H9 (cell line): Measurements from ENCODE around the gene RCOR2. TPM values are rescaled to one million over a fixed set of nuclear protein-coding genes. Genes with fewer than 3 reads are reported as not detected.

Experiments used
- DNase-seq: peaks from one replicate; pipeline ENCODE4 v3.0.0-alpha.2; 2017
- H2AFZ ChIP-seq: one replicate; pipeline ENCODE4 v1.6.1; 2013; ENCODE audit warnings: mild to moderate bottlenecking, low read length, control low read depth, moderate library complexity
- H2AK5ac ChIP-seq: 2 replicates; pipeline ENCODE4 v1.6.1; 2013; ENCODE audit warnings: low read length, control low read depth, mixed read lengths; ENCODE audit not compliant: insufficient read length
- H2BK120ac ChIP-seq: one replicate; pipeline ENCODE4 v1.6.1; 2013; ENCODE audit warnings: low read depth, mild to moderate bottlenecking, low read length, control low read depth, inconsistent platforms; ENCODE audit not compliant: poor library complexity, severe bottlenecking
- H2BK12ac ChIP-seq: 2 replicates; pipeline ENCODE4 v1.6.1; 2013; ENCODE audit warnings: low read length, control low read depth, mixed read lengths, low read depth; ENCODE audit not compliant: insufficient read length
- H2BK15ac ChIP-seq: 2 replicates; pipeline ENCODE4 v1.6.1; 2013; ENCODE audit warnings: low read depth, low read length, control low read depth
- H2BK20ac ChIP-seq: one replicate; pipeline ENCODE4 v1.6.1; 2013; ENCODE audit warnings: low read depth, mild to moderate bottlenecking, low read length, control low read depth, inconsistent platforms; ENCODE audit not compliant: poor library complexity, severe bottlenecking
- H2BK5ac ChIP-seq: 2 replicates; pipeline ENCODE4 v1.6.1; 2013; ENCODE audit warnings: low read length, control low read depth, mixed read lengths; ENCODE audit not compliant: insufficient read length
- H3K14ac ChIP-seq: 2 replicates; pipeline ENCODE4 v1.6.1; 2013; ENCODE audit warnings: low read length, control low read depth; ENCODE audit not compliant: insufficient read depth
- H3K18ac ChIP-seq: 2 replicates; pipeline ENCODE4 v1.6.1; 2013; ENCODE audit warnings: low read depth, mild to moderate bottlenecking, mixed read lengths, low read length, control low read depth; ENCODE audit not compliant: insufficient read length
- H3K23ac ChIP-seq: 2 replicates; pipeline ENCODE4 v1.6.1; 2013; ENCODE audit warnings: low read length, control low read depth, mixed read lengths, low read depth; ENCODE audit not compliant: insufficient read length
- H3K23me2 ChIP-seq: 2 replicates; pipeline ENCODE4 v1.6.1; 2013; ENCODE audit warnings: low read depth, mild to moderate bottlenecking, mixed read lengths, low read length, control low read depth; ENCODE audit not compliant: insufficient read length, poor library complexity, severe bottlenecking
- H3K27ac ChIP-seq: 2 replicates; pipeline ENCODE4 v1.5.1; 2013; ENCODE audit warnings: low read length, control low read depth, mixed read lengths, low read depth; ENCODE audit not compliant: insufficient read length
- H3K27me3 ChIP-seq: 2 replicates; pipeline ENCODE4 v1.6.1; 2013; ENCODE audit warnings: low read length, control low read depth, inconsistent platforms; ENCODE audit not compliant: insufficient read depth
- H3K4ac ChIP-seq: 2 replicates; pipeline ENCODE4 v1.6.1; 2013; ENCODE audit warnings: low read depth, mild to moderate bottlenecking, control low read depth, inconsistent platforms, low read length, moderate library complexity
- H3K4me1 ChIP-seq: 2 replicates; pipeline ENCODE4 v1.6.1; 2013; ENCODE audit warnings: low read length, control low read depth, inconsistent platforms; ENCODE audit not compliant: insufficient read depth
- H3K4me2 ChIP-seq: 2 replicates; pipeline ENCODE4 v1.6.1; 2013; ENCODE audit warnings: low read length, control low read depth, mixed read lengths; ENCODE audit not compliant: insufficient read length, insufficient read depth
- H3K56ac ChIP-seq: 2 replicates; pipeline ENCODE4 v1.6.1; 2013; ENCODE audit warnings: low read depth, mild to moderate bottlenecking, mixed read lengths, low read length, control low read depth; ENCODE audit not compliant: insufficient read length
- H3K79me1 ChIP-seq: 2 replicates; pipeline ENCODE4 v1.6.1; 2013; ENCODE audit warnings: low read depth, mild to moderate bottlenecking, moderate library complexity, low read length, control low read depth, inconsistent platforms; ENCODE audit not compliant: insufficient read depth, poor library complexity, severe bottlenecking
- H3K79me2 ChIP-seq: 2 replicates; pipeline ENCODE4 v1.6.1; 2013; ENCODE audit warnings: low read length, control low read depth, inconsistent platforms; ENCODE audit not compliant: insufficient read depth
- H3K9ac ChIP-seq: 2 replicates; pipeline ENCODE4 v1.6.1; 2013; ENCODE audit warnings: low read length, control low read depth, mixed read lengths; ENCODE audit not compliant: insufficient read length; ENCODE audit errors: extremely low read depth
- H3K9me3 ChIP-seq: one replicate; pipeline ENCODE4 v1.6.1; 2013; ENCODE audit warnings: low read depth, low read length, inconsistent platforms; ENCODE audit not compliant: control insufficient read depth
- H3T11ph ChIP-seq: one replicate; pipeline ENCODE4 v1.6.1; 2013; ENCODE audit warnings: mild to moderate bottlenecking, low read length, control low read depth, inconsistent platforms
- H4K20me1 ChIP-seq: one replicate; pipeline ENCODE4 v1.6.1; 2013; ENCODE audit not compliant: control insufficient read depth, insufficient read length, insufficient read depth
- H4K5ac ChIP-seq: 2 replicates; pipeline ENCODE4 v1.6.1; 2013; ENCODE audit warnings: low read depth, mild to moderate bottlenecking, mixed read lengths, low read length, control low read depth; ENCODE audit not compliant: insufficient read length
- H4K8ac ChIP-seq: replicated peaks from 2 replicates; pipeline ENCODE4 v1.6.1; 2013; ENCODE audit warnings: low read length, control low read depth, mixed read lengths, low read depth; ENCODE audit not compliant: insufficient read length
- H4K91ac ChIP-seq: 2 replicates; pipeline ENCODE4 v1.6.1; 2013; ENCODE audit warnings: low read depth, mild to moderate bottlenecking, moderate library complexity, mixed read lengths, low read length, control low read depth; ENCODE audit not compliant: insufficient read length
- H3K27ac Mint-ChIP-seq, 3 experiments: 2 replicates in 2 of 3; 3 replicates in 1 of 3; pipeline ENCODE4 v1.8.0; 2020 to 2021; ENCODE audit warnings: mixed read lengths in 3 of 3, mild to moderate bottlenecking in 1 of 3, moderate library complexity in 1 of 3
- H3K27me3 Mint-ChIP-seq: 2 replicates; pipeline ENCODE4 v1.8.0; 2021; ENCODE audit warnings: low read depth, mild to moderate bottlenecking, moderate library complexity, mixed read lengths
- H3K36me3 Mint-ChIP-seq, 3 experiments: 2 replicates in 2 of 3; 3 replicates in 1 of 3; pipeline ENCODE4 v1.8.0; 2020 to 2021; ENCODE audit warnings: low read depth in 3 of 3, mixed read lengths in 3 of 3; ENCODE audit not compliant: insufficient read depth in 1 of 3
- H3K4me1 Mint-ChIP-seq, 2 experiments: 2 replicates each; pipeline ENCODE4 v1.8.0; 2020; ENCODE audit warnings: mixed read lengths in 2 of 2
- H3K4me3 Mint-ChIP-seq, 2 experiments: 2 replicates in 1 of 2; 3 replicates in 1 of 2; pipeline ENCODE4 v1.8.0; 2020 to 2021; ENCODE audit warnings: mild to moderate bottlenecking in 2 of 2, mixed read lengths in 2 of 2, moderate library complexity in 1 of 2
- H3K9me3 Mint-ChIP-seq, 2 experiments: 2 replicates in 1 of 2; 3 replicates in 1 of 2; pipeline ENCODE4 v1.8.0; 2020; ENCODE audit warnings: mild to moderate bottlenecking in 2 of 2, mixed read lengths in 2 of 2, moderate library complexity in 1 of 2
- WGBS: extraction: QIAGEN DNeasy Blood & Tissue Kit; methylation state at CpG from one replicate; pipeline ENCODE4 v1.1.7; 2013; ENCODE audit warnings: missing lambda C conversion rate, low lambda C conversion rate, mixed read lengths; ENCODE audit not compliant: insufficient read length; ENCODE audit errors: extremely low coverage; 5-methylcytosine and 5-hydroxymethylcytosine counted together
- total RNA-seq: library from RNA; stranded (reverse); gene quantifications from 2 replicates; pipeline ENCODE4 v1.2.1, GENCODE V29; 2021
- TF ChIP-seq, protein P1 (sequence below): fragments of 200-600 bp; sonication (generic); conservative IDR thresholded peaks from 3 replicates; pipeline ENCODE4 v1.8.0; 2021; ENCODE audit warnings: antibody characterized with exemption, mild to moderate bottlenecking

RCOR2 gene
- total RNA-seq, 1 experiment from 2014 or later: 118 TPM

GRCh38 chr11:63906585-63906984, 10.4 kb downstream of the RCOR2 start:
- no peaks in the 10 kb centered on the region for H3K23me2 ChIP-seq
- no peaks in the 10 kb centered on the region for H3K79me2 ChIP-seq
- H3K27me3 Mint-ChIP-seq: no peaks in the 10 kb centered on the region; the same call in 1 of the 2 replicates
- peaks cover 17 to 49% (median 48%) of the 10 kb centered on the region in 3 experiments; a peak in 6 of 7 replicates for H3K36me3 Mint-ChIP-seq
- no peak overlapping the region for H3K4me3 Mint-ChIP-seq
- H3K4me2 ChIP-seq: no peak overlapping the region
- H3K27me3 ChIP-seq: no peaks in the 10 kb centered on the region
- H2BK15ac ChIP-seq: no peak overlapping the region
- peak overlapping the region in 2 of 3 experiments; percentile 49 to 77; a peak in 2 of 7 replicates for H3K27ac Mint-ChIP-seq
- no peak overlapping the region for H3K56ac ChIP-seq
- no peak overlapping the region for H2BK120ac ChIP-seq
- no peaks in the 10 kb centered on the region for H3K79me1 ChIP-seq
- no CpG with 5 or more reads among the region's 7 CpGs for WGBS
- no peak overlapping the region for H2AK5ac ChIP-seq
- H3K23ac ChIP-seq: no peak overlapping the region
- no peak overlapping the region for H3K14ac ChIP-seq
- no peak overlapping the region for H3T11ph ChIP-seq
- peaks cover 26 to 67% of the 10 kb centered on the region in 2 experiments for H3K4me1 Mint-ChIP-seq
- no peaks in the 10 kb centered on the region for H3K9me3 ChIP-seq
- H3K27ac ChIP-seq: no peak overlapping the region
- H4K8ac ChIP-seq: no peak overlapping the region
- TF ChIP-seq, protein P1, sequence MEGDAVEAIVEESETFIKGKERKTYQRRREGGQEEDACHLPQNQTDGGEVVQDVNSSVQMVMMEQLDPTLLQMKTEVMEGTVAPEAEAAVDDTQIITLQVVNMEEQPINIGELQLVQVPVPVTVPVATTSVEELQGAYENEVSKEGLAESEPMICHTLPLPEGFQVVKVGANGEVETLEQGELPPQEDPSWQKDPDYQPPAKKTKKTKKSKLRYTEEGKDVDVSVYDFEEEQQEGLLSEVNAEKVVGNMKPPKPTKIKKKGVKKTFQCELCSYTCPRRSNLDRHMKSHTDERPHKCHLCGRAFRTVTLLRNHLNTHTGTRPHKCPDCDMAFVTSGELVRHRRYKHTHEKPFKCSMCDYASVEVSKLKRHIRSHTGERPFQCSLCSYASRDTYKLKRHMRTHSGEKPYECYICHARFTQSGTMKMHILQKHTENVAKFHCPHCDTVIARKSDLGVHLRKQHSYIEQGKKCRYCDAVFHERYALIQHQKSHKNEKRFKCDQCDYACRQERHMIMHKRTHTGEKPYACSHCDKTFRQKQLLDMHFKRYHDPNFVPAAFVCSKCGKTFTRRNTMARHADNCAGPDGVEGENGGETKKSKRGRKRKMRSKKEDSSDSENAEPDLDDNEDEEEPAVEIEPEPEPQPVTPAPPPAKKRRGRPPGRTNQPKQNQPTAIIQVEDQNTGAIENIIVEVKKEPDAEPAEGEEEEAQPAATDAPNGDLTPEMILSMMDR: peak; percentile 59
- no peak overlapping the region for H3K18ac ChIP-seq
- no peak overlapping the region for H3K4ac ChIP-seq
- no peak overlapping the region for H2BK12ac ChIP-seq
- no peak for DNase-seq
- no peak overlapping the region for H4K91ac ChIP-seq
- H3K4me1 ChIP-seq: no peaks in the 10 kb centered on the region; the same call in 1 of the 2 replicates
- no peak overlapping the region for H2BK20ac ChIP-seq
- H4K20me1 ChIP-seq: no peaks in the 10 kb centered on the region
- no peak overlapping the region for H2AFZ ChIP-seq
- no peak overlapping the region for H3K9ac ChIP-seq
- H2BK5ac ChIP-seq: no peak overlapping the region
- no peak overlapping the region for H4K5ac ChIP-seq
- H3K9me3 Mint-ChIP-seq: no peaks in the 10 kb centered on the region
